HK-2 (cell line): ENCODE measurements around the gene WNT9A.
"Not testable (repeated sequence)": the region's sequence is repeated elsewhere in the genome, so short reads cannot be mapped to it uniquely, and the experiment has no call there.

Experiments used
- DNase-seq: peaks from one replicate; pipeline ENCODE4 v3.0.0-alpha.2; 2018; ENCODE audit not compliant: unreplicated experiment

The WNT9A gene

DNA sequence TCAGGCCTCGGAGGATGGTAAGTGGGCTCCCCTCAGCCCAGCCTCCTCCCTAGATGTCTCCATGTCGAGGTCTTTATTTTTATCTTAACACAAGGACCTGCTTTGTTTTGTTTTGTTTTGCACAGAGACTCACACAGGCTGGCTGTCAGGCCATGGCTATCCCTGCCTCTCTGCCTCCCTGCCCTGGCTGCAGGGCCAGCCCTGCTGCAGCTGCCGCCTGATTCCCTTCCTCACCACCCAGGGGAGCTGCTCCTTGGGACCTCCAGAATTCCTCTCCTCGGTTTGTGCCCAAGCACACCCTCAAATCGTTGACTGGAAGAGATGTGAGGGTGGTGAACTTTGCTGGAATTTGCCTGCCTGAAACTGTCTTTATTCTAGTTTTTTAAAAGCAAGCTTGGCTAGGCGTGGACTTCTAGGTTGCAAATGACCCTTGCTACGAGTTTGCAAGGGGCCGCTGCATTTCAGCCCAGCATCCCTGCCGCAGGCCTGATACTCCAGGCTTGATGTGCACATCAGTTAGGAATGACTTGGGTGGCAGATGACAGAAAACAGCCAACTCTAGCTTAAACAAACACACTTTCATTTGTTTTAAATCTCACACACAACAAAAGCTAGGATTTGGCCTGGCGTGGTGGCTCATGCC, 37.1 kb downstream of the WNT9A start:
- no peak for DNase-seq

DNA sequence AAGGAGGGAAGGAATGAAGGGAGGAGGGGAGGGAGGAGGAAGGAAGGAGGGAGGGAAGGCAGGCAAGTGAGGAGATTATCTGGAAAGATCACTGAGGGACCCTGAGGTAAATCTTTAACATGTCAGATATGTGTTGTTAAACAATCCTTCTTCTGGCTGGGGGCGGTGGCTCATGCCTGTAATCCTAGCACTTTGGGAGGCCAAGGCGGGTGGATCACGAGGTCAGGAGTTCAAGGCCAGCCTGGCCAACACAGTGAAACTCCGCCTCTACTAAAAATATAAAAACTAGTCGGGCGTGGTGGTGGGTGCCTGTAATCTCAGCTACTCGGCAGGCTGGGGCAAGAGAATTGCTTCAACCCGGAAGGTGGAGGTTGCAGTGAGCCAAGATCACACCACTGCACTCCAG, 37.8 kb downstream of the WNT9A start:
- not testable (repeated sequence) for DNase-seq

DNA sequence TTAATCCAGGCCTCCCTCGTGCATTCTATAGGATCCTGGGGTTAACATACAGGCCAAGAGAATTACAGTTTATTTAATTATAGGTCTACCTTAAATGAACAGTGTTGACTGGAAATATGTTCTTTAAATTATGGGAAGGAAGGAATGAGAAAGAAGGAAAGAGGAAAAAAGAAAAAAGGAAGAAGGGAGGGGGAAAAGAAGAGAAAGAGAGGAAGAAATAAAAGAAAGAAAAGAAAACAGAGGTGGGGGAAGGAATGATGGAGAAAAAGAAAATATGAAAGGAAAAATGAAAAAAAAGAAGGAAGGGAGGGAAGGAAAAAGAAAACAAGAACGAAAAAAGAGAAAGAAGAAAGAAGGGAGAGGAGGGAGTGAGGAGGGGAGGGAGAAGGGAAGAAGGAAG, 38.5 kb downstream of the WNT9A start:
- no peak for DNase-seq

DNA sequence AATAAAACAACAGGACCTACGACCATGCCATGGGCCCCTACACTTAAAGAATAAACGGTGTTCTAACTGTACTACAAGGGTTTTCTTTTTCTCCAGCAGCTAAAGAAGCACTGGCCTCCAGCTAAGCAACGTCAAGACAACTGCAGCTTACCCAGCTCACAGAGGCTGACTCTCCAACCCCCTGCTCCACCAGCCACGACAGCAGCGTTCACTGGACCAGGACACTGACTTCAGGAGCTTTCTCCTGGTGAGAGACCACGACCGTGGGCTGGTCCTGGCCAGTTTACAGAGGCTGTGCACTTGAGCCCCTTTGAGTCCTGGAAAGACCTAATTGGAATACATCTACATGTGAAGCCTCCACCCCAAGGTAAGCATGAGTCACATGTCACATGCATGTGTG, 39.4 kb downstream of the WNT9A start:
- DNase-seq = no peak

DNA sequence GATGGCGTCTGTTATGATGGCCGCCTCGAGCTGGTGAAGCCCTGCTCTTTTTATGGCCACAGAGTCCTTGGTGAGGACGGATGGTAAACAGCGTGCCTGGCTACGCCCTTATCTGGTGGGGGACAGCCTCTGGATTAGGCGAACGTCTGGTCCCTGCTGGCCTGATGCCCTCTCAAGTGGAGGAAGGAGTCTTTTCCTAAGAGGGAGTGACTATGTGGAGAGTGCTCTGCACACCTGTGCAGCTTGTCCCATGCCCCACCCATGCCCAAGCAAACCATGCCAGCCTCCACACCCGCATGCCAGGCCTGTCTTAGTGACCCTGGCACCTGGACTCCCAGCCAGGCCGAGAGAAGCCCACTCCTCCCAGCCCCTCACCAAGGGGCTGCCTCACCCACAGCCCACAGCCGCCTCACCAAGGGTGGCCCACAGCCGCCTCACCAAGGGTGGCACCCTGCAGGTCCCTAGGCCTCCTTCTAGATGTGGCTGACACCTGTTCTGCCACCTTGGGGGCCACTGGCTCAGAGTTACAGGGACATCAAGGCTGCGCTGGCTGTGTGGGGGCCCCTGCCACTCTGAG, 40.2 kb downstream of the WNT9A start:
- DNase-seq = no peak

DNA sequence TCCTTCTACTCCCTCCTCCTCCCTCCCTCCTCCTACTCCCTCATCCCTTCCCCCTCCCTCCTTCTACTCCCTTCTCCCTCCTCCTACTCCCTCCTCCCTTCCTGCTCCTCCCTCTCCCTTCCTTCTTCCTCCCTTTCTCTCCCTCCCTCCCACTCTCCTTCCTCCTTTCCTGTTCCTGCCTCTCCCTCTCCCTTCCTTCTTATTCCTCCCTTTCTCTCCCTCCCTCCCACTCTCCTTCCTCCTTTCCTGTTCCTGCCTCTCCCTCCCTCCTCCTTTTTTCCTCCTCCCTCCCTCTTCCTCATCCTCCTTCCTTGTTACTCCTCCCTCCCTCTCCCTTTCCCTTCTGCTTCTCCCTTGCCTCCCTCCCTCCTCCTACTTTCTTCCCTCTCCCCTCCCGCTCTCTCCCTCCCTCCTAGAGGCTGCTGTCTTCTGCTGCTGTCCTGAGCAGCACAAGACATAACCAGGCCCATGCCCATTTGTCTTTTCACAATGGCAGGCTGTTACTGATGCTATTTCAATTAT, 41.1 kb downstream of the WNT9A start:
- no peak for DNase-seq

DNA sequence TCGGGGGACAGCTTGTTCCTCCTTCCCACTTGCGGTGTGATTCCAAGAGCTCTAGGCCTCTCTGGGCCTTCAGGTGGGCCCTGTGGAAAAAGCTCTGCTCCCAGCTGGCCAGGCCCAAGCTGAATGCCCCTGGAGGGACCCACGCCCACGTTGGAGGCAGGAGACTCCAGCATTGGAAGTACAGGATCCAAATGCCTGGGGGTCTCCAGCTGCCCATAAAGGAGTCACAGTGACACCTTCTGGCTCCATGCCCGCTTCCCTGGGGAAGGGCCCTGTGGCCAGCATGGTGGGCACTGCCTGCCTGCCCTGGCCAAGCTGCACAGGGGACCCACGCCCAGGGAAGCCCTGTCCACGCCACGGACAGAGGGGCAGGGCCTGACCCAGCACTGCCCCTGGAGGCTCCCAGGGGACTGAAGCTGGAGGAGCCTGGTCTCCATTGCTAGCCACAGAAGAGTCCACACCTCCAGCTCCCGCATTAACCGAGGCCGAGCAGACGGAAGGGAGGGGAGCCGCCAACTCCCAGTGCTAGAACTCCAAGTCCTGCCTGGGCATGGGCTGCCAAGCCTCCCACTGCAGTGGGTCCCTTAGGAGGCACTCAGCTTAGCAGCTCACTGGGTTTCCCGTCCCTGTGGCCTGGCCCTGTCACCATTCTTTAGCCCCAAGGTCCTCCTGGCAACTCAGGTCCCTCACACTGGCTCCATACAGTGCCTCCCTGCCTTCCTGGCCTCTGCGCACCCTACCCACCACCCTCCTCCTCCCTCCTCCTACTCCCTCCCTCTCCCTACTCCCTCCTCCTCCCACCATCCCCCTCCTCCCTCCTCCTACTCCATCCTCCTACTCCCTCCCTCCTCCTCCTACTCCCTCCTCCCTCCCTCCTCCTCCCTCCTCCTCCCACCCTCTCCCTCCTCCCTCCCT, 41.9 kb downstream of the WNT9A start:
- DNase-seq = no peak

DNA sequence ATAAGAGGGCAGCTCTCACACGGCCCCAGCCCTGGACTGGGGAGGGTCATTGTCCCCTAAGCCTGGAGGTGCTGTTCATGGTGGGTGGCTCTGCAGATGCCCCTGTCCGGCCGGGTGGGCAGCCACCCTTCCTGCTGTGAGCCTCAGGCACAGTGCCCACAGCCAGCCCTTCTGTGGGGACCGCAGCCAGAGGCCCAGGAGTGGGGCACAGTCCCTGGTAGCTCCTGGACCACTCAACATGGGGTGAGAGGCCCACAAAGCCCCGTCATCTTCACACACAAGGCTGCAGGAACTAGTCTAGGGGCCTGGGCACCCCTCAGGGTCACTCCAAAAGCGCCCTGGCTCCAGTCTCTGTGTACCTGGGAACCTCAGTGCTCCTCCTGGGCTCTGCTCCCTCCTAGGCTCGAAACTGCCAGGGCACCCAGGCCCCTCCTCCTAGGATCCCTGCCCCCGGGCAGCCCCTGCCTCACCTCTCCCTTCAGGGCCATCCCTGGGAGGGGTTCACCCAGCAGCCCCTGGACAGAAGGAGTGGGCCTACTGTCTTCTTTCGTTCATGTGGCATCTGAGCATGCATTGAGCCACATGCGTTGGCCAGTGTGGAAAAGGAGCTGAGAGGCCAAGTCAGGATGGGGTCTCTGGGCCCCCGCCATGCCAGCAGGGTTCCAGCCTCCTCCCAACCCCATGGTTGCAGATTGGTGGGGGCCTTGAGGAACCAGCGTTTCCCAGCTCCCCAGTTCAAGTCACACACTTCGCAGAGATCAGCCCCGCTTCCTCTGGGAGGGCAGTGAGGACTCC, 43.0 kb downstream of the WNT9A start:
- DNase-seq = no peak

DNA sequence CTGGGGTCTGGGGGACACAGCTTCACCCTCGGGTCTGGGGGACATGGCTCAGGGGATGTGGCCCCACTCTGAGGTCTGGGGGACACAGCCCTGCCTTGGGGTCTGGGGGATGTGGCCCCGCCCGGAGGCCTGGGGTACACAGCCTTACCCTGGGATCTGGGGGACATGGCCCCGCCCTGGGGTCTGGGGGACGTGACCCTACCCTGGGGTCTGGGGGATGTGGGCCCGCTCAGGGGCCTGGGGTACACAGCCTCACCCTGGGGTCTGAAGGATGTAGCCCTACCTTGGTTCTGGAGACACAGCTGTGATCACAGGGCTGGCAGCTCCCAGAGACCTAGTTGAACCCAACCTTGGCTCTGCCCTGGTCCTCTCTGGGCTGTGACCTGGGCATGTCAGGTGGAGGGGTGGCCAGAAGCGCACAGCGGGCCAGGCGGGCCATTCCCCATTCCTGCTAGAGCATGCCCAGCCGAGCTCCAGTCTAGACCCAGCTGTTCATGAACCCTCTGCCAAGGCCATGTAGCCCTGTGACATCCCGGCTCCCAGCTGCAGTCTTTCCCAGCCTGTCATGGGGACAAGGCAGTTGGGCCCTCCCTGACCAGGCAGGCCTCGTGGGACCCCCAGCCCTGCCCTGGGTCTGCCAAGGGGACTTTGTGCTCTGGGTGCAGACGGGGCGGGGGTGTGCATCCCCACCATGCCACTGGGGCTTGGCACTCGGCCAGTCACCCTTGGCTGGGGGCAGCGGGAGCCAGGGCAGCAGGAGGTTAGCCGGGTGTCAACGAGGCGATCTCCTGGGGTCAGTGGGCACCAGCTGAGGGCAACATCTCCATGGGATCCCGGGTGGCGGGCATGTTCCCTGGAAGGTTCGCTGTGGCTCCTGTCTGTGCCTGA, 43.9 kb downstream of the WNT9A start:
- no peak for DNase-seq

DNA sequence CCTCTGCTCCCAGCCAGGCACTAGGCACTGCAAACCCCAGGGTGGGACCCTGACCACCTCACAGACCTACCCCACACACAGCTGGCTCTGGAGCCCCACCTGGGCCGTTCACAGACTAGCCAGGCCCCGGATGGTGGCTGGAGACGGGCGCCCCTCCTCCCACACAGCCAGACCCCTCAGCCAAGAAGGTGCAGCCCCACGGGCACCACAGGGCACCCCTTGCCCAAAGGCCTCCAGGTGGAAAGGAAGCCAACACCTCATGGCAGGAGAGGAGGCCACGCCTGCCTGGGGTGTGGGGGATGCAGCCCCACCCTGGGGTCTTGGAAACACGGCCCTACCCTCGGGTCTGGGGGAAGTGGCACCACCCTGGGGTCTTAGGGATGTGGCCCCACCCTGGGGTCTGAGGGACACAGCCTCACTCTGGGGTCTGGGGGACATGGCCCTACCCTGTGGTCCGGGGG, 44.6 kb downstream of the WNT9A start:
- DNase-seq = no peak

DNA sequence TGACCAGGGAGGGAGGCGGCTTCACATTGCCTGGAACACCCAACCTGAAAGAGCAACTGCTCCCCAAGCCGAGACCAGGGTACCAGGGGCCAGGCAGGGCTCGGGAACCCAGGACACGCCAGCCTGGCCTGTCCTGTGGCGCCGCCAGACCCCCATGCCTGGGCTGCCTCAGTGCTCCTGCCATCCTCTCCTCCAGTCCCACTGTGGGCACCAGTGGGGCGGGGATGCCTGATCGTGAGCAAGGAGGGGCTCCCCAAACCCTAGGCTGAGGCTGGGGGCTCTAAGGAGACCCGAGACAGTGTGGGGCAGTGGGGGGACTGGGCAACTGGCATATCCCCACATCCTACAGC, 45.1 kb downstream of the WNT9A start:
- DNase-seq = no peak

DNA sequence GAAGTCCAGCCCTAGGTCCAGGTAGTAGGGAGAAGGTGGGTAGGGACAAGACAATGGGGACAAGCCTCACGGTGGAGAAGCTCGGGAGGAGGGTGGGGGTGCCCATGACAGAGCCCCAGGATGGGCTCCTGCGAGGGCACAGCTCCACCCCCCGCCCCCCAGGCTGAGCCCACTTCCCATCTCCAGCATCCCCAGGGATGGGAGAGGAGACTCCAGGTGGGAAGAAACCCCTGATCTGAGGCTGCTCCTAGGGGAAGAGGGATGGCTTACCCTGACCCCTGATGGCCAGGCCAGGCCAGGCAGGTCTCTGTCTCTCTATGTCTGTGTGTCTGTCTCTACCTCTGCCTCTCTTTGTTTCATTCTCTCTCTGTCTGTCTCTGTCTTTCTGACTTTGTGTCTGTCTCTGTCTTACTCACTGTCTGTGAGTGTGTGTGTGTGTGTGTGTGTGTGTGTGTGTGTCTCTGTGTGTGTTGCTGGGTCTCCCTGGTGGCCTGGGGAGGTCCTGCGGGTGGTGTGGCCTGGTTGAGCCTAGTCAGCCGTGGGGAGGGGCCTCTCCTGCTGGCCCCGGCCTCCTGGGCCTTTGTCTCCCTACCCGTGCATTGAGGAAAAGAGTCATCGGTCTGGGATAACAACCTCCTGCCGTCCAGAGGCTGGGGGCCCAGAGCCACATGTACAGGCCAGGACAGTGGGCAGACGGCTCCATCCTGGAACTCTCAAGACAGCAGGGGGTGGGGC, 45.7 kb downstream of the WNT9A start:
- peak; percentile 59 for DNase-seq

DNA sequence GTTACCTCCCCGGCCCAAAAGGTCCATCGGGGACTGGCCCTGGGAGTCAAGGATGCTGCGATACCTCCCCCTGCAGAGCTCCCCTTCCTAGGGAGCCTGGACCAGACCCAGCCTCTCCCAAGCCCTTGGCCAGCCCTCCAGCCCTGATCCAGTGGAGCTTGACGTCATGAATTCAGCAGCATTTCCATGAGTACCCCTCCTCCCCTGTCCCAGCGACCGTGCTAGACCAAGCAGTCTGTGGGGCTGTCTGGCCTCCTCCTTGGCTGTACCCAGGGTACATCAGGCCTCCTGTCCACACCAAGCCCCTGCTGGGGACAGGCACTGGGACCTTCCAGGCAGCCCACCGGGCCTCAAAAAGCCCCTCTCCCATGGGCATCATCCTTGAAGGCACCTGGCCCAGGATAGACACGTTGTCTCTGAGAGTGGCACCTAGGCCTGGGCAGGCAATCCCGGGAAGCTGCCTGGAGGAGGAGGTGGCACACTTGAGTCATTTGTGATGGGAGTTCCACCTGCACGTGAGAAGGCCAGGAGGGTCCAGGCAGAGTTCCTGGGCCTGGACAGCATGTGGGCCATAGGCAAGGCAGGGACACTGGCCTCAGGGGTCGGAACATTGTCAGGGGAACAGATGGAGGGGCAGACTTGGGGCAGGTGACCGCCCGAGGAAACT, 46.4 kb downstream of the WNT9A start:
- no peak for DNase-seq

DNA sequence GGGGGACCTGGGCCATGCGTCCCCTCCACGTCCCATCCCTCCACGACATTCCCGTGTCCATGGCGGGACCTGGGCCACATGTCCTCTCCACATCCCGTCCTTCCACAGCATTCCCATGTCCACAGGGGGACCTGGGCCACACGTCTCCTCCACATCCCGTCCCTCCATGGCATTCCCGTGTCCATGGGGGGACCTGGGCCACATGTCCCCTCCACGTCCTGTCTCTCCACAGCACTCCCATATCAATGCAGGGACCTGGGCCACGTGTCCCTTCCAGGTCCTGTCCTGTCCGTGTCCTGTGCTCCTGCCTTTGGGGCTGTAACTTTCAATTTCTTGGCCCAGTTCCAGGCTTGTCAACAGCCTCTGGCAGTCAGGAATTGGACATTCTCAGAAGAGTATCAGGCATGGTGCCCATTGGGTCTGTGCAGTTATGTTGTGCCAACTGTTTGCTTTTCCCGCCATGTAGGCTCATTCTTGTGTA, 47.1 kb downstream of the WNT9A start:
- no peak for DNase-seq

DNA sequence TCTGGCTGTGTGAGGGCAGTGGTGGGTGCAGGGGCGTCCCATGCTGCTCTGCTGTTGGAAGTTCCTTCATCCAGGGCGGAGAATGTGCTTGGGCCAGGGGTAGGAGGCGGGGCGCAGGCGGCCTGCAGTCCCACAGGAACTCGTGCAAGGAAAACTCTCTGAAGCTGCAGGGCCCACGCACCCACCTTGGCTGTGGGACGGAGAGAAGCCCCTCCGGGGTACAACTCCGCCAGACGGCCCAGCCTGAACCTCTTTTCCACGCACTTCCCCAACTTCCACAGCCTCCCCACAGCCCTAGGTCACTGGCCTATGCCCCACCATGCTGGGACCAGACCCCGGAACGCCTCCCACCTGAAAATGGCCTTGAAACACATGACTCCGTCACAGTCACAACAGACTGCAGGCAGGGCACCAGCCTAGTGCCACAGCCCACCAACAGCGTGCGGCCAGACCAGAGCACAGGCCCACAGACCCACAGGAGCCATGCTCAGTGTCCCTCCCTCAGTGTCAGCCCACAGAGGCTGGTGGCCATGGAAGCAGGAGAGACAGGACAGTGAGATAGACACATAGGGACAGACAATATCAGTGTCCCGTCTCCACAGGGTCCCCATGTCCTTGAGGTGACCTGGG, 47.8 kb downstream of the WNT9A start:
- DNase-seq = no peak

DNA sequence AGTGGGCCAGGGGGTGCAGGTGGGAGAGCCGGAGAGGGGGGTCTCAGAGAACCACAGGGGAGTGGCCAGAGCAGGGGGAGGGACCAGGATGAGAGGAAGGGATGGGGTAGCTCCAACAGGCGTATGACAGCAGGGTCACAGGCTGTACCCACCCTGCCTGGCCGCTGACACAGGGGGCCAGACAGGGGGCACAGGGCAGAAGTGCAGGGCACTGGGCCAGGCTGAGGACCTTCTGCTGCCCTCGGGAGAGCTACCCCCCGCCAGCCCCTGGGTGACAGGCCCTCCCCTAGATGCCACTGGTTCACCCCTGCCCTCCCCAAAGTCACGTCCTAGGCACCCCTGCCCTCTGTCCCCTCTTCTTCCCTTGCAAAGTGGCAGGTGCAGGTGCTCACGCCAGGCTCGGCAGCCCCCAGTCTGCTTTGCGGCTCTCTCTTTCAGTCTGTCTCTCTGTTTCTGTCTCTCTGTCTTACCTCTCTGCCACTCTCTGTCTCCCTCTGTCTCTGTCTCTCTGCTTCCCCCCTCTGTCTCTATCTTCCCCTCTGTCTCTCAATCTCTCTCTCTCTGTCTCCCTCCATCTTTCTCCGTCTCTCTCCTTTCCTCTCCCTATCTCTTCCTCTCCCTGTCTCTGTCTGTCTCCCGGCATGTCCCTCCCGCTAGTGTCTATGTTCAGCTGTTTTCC, 48.5 kb downstream of the WNT9A start:
- DNase-seq = no peak

DNA sequence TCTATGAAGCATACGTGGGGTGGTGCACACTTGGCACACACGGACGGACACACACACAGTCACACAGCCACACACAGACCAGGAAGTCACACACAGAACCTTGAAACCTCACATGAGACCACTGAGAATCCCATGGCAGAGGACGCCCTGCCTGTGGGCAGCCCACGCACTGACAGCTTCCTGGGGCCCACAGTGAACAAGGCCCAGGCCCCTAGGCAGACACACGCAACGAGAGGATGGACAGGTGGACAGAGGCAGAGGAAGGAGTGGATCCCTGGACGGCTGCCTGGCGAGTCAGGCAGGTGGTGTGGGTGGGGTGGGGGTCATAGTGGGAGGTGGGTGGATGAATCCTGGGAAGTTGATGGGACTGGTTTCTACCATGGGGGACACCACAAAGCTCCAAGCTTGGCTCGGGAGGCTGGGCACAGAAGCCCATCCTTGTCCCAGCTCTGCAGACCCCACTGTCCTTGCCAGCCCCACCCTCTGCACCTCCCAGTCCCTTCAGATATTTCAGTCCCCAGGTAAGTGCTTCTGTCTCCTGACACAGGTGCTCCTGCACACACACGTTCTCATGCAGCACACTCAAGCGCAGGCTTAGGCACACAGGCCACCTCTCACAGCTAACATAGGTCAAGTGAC, 49.1 kb downstream of the WNT9A start:
- no peak for DNase-seq
